HG02759 (cell line): ENCODE results near the gene PERM1.

ENCODE experiments used
- ATAC-seq: cut with Tn5 transposase; IDR thresholded peaks from one replicate; pipeline ENCODE4 v1.9.1; 2021; ENCODE audit warnings: mild to moderate bottlenecking, moderate library complexity; ENCODE audit not compliant: unreplicated experiment

Gene PERM1

DNA sequence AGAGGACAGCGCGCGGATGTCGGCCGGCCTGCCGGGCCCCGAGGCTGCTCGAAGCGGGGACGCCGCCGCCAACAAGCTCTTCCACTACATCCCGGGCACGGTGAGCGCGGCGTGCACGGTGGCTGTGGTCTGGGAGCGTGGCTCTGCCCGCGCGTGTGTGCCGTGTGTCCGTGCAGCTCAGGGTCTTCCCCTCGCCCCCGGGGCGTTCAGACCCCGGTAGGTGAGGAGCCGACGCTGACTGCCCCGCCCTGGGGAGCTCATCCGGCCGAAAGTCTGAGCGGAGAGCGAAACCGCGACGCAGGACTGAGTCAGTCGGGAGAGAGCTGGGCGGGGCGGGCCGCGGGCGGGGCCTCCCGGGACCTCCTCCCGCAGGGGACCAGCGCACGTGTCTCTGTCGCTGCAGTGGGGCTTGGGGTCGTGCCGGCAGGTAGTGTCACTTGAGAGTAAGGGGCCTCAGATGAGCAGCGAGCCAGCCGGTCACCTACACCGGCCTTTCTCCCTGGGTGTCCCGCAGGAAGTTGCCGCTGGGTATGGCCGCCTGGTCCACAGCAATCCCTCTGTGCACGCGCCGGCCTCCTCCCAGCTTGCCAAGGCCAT lies 15.1 kb downstream of the PERM1 start:
- ATAC-seq: peak; percentile 67

GRCh38 chr1:966135-966703 lies 15.7 kb downstream of the PERM1 start, which contains the start of gene PLEKHN1:
Gene PLEKHN1, plus strand, starts transcription at chr1:966482. Its CDS starts 50 bp downstream, at chr1:966532.
- no peak for ATAC-seq

GRCh38 chr1:965526-966134 lies 16.3 kb downstream of the PERM1 start:
- ATAC-seq: no peak

GRCh38 chr1:964691-965525 lies 17.0 kb downstream of the PERM1 start:
- no peak for ATAC-seq

GRCh38 chr1:963746-964525 lies 18.0 kb downstream of the PERM1 start:
- ATAC-seq: no peak

GRCh38 chr1:963301-963651 lies 18.6 kb downstream of the PERM1 start:
- no peak for ATAC-seq

DNA sequence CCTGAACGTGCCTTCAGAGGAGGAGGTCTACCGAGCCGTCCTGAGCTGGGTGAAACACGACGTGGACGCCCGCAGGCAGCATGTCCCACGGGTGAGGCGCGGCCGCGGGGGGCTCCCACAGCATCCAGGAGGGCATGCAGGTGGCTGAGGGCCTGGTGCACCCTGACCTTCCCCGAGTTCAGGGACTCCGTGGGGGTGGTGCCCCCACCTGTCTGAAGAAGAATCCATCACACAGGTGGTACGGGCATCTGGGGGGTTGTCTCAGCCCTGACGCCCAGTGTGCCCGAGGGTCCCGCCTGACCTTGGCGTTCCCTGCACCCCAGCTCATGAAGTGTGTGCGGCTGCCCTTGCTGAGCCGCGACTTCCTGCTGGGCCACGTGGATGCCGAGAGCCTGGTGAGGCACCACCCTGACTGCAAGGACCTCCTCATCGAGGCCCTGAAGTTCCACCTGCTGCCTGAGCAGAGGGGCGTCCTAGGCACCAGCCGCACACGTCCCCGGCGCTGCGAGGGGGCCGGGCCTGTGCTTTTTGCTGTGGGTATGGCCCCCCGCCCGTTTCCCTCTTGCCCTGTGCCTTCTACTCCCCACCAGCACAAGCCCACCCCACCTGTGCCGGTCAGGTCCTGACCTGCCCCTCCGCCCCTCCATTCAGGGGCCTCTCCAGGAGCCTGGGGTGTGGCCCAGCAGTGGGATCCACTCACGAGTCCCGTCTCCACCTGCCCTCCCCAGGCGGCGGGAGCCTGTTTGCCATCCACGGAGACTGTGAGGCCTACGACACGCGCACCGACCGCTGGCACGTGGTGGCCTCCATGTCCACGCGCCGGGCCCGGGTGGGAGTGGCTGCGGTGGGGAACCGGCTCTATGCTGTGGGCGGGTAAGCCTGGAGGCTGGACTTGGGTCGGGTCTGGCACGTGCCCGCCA lies 19.3 kb downstream of the PERM1 start:
- no peak for ATAC-seq

DNA sequence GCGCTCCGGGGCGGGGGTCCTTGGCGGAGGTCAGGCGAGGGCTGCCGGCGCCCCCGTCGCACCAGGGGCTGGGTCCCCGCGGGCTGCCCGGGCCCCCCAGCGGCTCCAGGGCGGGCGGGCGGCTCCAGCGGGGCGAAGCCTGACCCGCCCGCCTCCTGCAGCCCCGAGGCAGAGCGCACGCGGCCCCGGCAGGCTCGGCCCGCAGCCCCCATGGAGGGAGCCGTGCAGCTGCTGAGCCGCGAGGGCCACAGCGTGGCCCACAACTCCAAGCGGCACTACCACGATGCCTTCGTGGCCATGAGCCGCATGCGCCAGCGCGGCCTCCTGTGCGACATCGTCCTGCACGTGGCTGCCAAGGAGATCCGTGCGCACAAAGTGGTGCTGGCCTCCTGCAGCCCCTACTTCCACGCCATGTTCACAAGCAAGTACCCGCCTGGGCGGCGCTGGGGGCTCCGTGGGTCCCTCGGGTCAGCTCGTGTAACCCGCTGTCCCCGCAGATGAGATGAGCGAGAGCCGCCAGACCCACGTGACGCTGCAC lies 20.7 kb downstream of the PERM1 start:
- no peak for ATAC-seq

DNA sequence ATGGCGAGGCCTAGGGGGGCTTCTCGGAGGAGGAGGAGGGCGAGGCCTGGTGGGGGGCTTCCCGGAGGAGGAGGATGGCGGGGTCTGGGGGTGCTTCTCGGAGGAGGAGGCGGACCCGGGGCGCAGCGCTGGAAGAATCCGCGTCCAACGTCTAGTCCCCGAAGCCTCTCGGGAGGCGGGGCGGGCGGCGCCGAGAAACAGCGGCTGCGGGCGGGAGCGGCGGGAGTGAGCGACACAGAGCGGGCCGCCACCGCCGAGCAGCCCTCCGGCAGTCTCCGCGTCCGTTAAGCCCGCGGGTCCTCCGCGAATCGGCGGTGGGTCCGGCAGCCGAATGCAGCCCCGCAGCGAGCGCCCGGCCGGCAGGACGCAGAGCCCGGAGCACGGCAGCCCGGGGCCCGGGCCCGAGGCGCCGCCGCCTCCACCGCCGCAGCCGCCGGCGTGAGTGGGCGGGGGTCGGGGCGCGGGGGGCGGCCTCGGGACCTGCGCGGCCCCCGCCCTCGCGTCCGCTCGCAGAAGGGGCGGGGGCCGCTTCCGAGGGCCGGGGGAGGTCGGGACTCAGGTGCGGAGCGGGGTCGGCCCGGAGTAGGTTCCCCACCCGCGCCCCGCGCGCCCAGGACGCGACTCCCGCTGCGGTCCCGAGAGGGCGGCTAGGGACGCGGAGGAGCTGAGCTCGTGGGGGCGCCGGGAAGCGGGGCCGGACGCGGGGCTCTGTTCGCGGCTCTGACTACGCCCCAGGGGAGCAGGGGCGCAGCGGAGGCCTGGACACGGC lies 21.3 kb downstream of the PERM1 start, which contains the start of gene KLHL17:
Gene KLHL17 (plus strand): TSS at position 222 of the 769 bp plus-strand sequence. CDS start 110 bp downstream, at position 332.
- ATAC-seq: peak; percentile 58

- ATAC-seq: no peak
Measured at GRCh38 chr1:959731-960362, 22.0 kb downstream of the PERM1 start.

- peak; percentile 79 for ATAC-seq
Measured at GRCh38 chr1:958823-959730, 22.8 kb downstream of the PERM1 start, which contains the start of gene NOC2L. Gene NOC2L, minus strand, starts transcription at chr1:959256. Its CDS starts 16 bp downstream, at chr1:959240.

GRCh38 chr1:956636-957035 lies 25.3 kb downstream of the PERM1 start:
- no peak for ATAC-seq

- no peak for ATAC-seq
Measured at GRCh38 chr1:955474-955873, 26.4 kb downstream of the PERM1 start.

GRCh38 chr1:954927-955326 lies 27.0 kb downstream of the PERM1 start:
- no peak for ATAC-seq

DNA sequence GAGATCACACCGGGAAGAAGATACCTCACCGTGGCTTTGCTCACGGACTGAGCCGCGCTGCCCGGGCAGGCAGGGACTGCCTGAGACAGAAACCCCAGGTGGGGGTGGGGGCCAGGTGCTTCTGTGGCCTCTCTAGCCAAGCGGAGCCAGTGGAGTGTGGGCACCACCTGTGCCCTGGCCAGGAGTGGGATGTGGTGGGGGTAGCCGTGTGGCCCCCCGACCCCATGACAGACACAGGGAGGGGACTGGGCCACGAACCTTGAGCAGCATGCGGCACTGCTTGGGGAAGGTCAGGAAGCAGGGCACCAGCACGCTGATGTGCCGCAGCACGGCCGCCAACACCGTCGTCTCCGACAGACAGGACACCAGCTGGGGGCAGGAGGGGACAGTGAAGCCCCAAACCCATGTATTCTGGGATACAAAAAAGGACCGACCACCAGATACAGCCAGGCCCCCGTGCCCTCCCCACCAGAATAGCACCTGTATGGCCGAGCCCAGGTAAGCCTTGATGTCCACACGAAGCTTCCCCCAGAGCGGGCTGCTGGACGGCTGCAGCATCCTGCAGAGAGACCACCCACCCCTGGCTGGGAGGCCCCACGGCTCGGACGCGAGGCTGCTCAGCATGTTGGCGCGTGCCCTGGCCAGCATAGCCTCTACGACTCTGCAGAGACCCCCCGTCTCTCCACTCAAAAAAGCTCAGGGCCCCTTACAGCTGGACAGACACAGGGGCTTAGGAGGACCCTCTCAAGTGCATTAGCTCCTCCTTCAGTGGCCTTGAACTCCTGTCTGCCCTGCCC lies 28.2 kb downstream of the PERM1 start:
- no peak for ATAC-seq

- no peak for ATAC-seq
Measured at GRCh38 chr1:952603-953002, 29.3 kb downstream of the PERM1 start.
